Ectodermal cell (in vitro differentiated cells): Measurements from ENCODE around the gene MAJIN.
"Not testable (repeated sequence)": the region's sequence is repeated elsewhere in the genome, so short reads cannot be mapped to it uniquely, and the experiment has no call there.

ENCODE experiments used
- H3K27ac ChIP-seq: 2 replicates; pipeline ENCODE4 v1.7.0; 2013; ENCODE audit warnings: mild to moderate bottlenecking, low read depth, low read length; ENCODE audit not compliant: insufficient read depth, poor library complexity, severe bottlenecking
- H3K27me3 ChIP-seq: 2 replicates; pipeline ENCODE4 v1.7.0; 2013; ENCODE audit warnings: mild to moderate bottlenecking, low read length; ENCODE audit not compliant: insufficient read depth, control insufficient read depth, poor library complexity, severe bottlenecking
- H3K36me3 ChIP-seq: one replicate; pipeline ENCODE4 v1.7.0; 2013; ENCODE audit warnings: low read length; ENCODE audit not compliant: control insufficient read depth, insufficient read depth
- H3K4me1 ChIP-seq: one replicate; pipeline ENCODE4 v1.7.0; 2013; ENCODE audit warnings: low read length; ENCODE audit not compliant: control insufficient read depth, insufficient read depth
- H3K4me3 ChIP-seq: 2 replicates; pipeline ENCODE4 v1.7.0; 2013; ENCODE audit warnings: low read depth, low read length, control low read depth; ENCODE audit not compliant: insufficient read depth
- H3K9me3 ChIP-seq: 2 replicates; pipeline ENCODE4 v1.7.0; 2013; ENCODE audit warnings: mild to moderate bottlenecking, low read length, moderate library complexity; ENCODE audit not compliant: control insufficient read depth
- WGBS, 2 experiments: methylation state at CpG; one replicate each; pipeline ENCODE4 v1.1.7; 2013; ENCODE audit warnings: missing lambda C conversion rate in 2 of 2; 5-methylcytosine and 5-hydroxymethylcytosine counted together

The MAJIN gene

GRCh38 chr11:64994318-64994717 is 22.4 kb upstream of the MAJIN start:
- 90% methylated on average over 7 of the region's 7 CpGs for WGBS, 2 experiments
- Histone ChIP-seq H3K36me3 (no peaks in the 10 kb centered on the region), H3K4me1 (no peaks in the 10 kb centered on the region), H3K9me3 (no peaks in the 10 kb centered on the region), H3K27ac (no peak overlapping the region), H3K4me3 (no peak overlapping the region), H3K27me3 (no peaks in the 10 kb centered on the region)

DNA sequence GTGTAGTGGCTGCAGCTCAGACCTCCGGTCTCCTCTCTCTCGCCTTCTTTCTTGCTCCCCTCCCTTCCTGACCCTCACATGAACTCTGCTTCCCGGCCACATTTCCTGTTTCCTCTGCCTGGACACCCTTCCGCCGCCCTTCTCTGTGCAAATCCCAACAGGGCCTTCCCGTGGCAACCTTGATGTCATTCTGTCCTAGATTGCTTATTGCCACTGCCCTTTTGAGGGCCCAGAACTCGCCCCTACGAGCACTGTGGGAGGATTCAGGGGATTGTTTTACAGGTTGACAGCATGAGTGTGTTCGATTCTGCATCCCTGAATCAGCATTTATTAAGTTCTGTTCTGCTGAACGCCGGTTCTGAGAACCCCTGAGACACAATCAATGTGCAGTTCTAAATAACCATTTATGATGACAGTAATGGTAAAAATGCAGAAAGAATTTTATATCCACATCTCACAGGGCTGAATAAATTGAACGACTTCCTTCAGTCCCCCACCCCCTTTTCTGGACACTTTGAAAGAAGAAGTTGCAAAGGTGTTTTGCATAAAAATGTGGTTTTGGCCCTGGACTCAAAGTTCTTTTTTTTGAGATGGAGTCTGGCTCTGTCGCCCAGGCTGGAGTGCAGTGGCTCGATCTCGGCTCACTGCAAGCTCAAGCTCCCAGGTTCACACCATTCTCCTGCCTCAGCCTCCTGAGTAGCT is 18.5 kb upstream of the MAJIN start:
- no peak overlapping the region for H3K27ac ChIP-seq

DNA sequence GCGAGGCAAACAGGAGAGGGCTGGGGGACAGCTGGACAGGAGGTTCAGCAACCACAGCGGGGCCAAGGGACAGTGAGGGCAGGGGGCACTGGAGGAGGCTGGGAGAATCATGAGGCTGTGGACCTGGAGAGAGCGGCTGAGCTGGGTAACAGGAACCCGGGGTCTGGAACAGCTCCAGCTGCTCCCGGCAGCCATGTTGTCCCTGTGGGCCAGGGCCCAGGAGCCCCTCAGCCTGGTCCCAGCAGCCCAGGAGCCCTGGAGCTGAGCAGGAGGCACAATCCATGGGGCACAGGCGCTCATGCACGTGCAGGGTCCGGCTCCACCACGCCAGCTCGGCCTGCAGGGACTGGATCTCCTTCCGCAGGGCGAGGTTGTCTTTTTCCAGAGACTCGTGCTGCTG is 17.5 kb upstream of the MAJIN start:
- Histone ChIP-seq H3K27me3 (no peaks in the 10 kb centered on the region), H3K4me1 (no peaks in the 10 kb centered on the region), H3K36me3 (no peaks in the 10 kb centered on the region), H3K9me3 (no peaks in the 10 kb centered on the region), H3K27ac (no peak overlapping the region), H3K4me3 (no peak overlapping the region)
- 93 to 94% methylated on average over 13 of the region's 13 CpGs for WGBS, 2 experiments

More for the DNA sequence above, 18.5 kb upstream of the MAJIN start:
- Histone ChIP-seq H3K9me3 (no peaks in the 10 kb centered on the region), H3K4me1 (no peaks in the 10 kb centered on the region), H3K36me3 (no peaks in the 10 kb centered on the region), H3K27me3 (no peaks in the 10 kb centered on the region), H3K4me3 (no peak overlapping the region)
- WGBS, 2 experiments: 89% methylated on average over 15 of the region's 15 CpGs

DNA sequence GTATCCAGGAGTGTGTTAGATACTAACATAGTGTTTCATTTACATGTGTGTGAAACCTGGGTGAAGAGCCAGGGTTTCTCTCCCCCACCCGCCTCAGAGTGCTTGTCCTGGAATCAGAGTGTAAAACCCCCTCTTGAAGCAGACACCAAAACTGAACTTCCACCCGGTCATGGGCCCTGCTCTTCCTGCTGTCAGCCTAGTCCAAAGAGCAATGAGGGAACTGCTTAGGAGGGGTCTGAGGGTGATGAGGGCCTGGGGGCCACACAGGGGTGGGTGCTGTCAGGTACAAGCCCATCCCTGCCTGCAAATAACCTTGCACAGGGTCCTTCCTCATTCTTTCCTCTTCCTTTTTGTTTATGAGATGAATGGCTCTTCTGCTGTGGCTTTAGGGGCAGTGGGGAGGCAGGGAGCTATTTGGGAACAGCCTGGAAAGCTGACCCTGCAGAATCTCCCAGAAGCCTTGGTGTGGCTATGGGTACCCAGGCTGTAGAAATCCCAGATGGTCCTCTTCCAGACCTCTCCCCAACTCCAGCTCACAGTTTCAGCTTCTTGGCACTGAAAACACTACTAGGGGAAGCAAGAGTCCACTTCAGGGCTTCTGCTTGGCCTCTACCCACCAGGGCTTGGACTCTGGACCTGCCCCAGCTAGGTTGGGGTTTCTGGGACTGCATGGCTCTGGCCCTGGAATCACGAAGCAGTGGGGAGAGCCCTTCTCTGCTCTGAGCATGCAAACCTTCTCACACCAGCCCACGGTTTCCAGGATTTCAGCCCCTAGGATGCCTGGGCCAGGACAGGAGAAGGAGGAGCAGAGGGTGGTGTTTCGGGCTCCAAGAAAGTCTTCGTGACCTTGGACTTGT is 16.3 kb upstream of the MAJIN start:
- no peaks in the 10 kb centered on the region for H3K36me3 ChIP-seq
- H3K4me3 ChIP-seq: no peak overlapping the region
- no peaks in the 10 kb centered on the region for H3K27me3 ChIP-seq
- no peaks in the 10 kb centered on the region for H3K4me1 ChIP-seq
- no peaks in the 10 kb centered on the region for H3K9me3 ChIP-seq
- H3K27ac ChIP-seq: no peak overlapping the region
- WGBS, 2 experiments: 86 to 88% methylated on average over 6 of the region's 6 CpGs

- WGBS, 2 experiments: 85 to 89% methylated on average over 4 of the region's 5 CpGs
- not testable (repeated sequence) for H3K27me3 ChIP-seq, H3K9me3 ChIP-seq, H3K4me3 ChIP-seq, H3K36me3 ChIP-seq, H3K27ac ChIP-seq, H3K4me1 ChIP-seq
These were observed 11.4 kb upstream of the MAJIN start for GRCh38 chr11:64983339-64983738.

GRCh38 chr11:64976651-64977050 is 4.7 kb upstream of the MAJIN start:
- Histone ChIP-seq H3K4me1 (no peaks in the 10 kb centered on the region), H3K27me3 (no peaks in the 10 kb centered on the region), H3K9me3 (no peaks in the 10 kb centered on the region), H3K4me3 (no peak overlapping the region), H3K27ac (no peak overlapping the region), H3K36me3 (no peaks in the 10 kb centered on the region)
- WGBS, 2 experiments: 82 to 88% methylated on average over 2 of the region's 2 CpGs

DNA sequence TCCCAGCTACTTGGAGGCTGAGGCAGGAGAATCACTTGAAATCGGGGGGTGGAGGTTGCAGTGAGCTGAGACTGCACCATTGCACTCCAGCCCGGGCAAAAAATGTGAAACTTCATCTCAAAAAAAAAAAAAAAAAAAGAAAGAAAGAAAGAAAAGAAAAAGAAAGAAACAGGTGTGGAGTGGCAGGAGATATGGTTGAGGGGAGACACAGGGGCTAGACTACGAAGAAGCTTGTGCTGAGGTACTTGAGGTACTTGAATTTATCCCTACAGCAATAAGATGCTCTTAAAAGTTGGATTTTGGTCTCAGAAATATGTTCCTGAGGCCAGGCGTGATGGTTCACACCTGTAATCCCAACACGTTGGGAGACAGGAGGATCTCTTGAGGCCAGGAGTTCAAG is 2.2 kb upstream of the MAJIN start:
- 84 to 88% methylated on average over 5 of the region's 5 CpGs for WGBS, 2 experiments
- Histone ChIP-seq H3K36me3 (no peaks in the 10 kb centered on the region), H3K4me3 (no peak overlapping the region), H3K9me3 (no peaks in the 10 kb centered on the region), H3K4me1 (no peaks in the 10 kb centered on the region), H3K27ac (no peak overlapping the region), H3K27me3 (no peaks in the 10 kb centered on the region)

DNA sequence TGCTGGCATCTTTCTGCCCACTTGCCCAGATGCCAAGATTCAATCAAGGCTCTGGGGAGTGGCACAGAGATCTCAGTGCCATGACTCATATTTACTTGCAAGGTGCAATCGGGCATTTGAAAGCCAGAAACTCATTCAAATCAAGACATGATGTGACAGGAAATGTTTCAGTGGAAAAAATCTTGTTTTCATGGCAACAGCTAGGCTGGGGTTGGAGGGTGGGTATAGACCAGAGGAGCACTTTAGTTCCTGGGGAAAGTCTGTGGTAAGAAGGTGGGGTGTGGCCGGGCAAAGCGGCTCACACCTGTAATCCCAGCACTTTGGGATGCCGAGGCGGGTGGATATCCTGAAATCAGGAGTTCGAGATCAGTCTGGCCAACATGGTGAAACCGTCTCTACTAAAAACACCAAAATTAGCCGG is 1.2 kb downstream of the MAJIN start:
- no peaks in the 10 kb centered on the region for H3K27me3 ChIP-seq
- 89 to 93% methylated on average over 8 of the region's 8 CpGs for WGBS, 2 experiments

GRCh38 chr11:64969209-64969608 is 2.7 kb downstream of the MAJIN start:
- Histone ChIP-seq H3K4me3 (no peak overlapping the region), H3K27ac (no peak overlapping the region), H3K9me3 (no peaks in the 10 kb centered on the region), H3K27me3 (no peaks in the 10 kb centered on the region), H3K36me3 (no peaks in the 10 kb centered on the region), H3K4me1 (no peaks in the 10 kb centered on the region)
- WGBS, 2 experiments: 75 to 78% methylated on average over 5 of the region's 5 CpGs

More for the DNA sequence above, 1.2 kb downstream of the MAJIN start:
- H3K4me1 ChIP-seq: no peaks in the 10 kb centered on the region
- no peak overlapping the region for H3K4me3 ChIP-seq
- no peaks in the 10 kb centered on the region for H3K9me3 ChIP-seq
- H3K27ac ChIP-seq: no peak overlapping the region
- H3K36me3 ChIP-seq: no peaks in the 10 kb centered on the region

DNA sequence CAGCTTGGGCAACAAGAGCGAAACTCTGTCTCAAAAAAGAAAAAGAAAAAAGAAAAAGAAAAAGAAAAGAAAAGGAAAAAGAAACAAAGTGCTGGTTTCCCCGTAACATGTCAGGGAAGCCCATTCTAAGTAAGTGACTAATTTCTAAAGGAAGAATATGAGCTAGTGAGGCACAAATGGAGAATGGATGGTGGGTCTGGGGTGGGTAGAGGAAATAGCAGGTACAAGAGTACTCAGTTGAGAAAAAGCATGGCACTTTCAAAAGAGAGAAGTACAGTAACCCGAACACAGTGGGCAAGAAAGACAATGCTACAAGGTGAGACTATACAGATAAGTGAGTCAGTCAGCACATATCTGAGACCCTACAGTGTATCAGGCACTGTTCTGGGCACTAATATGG is 4.5 kb downstream of the MAJIN start:
- H3K4me3 ChIP-seq: no peak overlapping the region
- H3K27ac ChIP-seq: no peak overlapping the region
- no peaks in the 10 kb centered on the region for H3K36me3 ChIP-seq
- 88 to 94% methylated on average over 3 of the region's 3 CpGs for WGBS, 2 experiments
- H3K9me3 ChIP-seq: no peaks in the 10 kb centered on the region
- H3K27me3 ChIP-seq: no peaks in the 10 kb centered on the region
- H3K4me1 ChIP-seq: no peaks in the 10 kb centered on the region
